ENCODE measurements around the gene ARHGAP18. TPM values are rescaled to one million over a fixed set of nuclear protein-coding genes. Genes with fewer than 3 reads are reported as not detected.

The ARHGAP18 gene
- total and polyA plus RNA-seq, 4 donors, result 1.6 to 8.0 (median 3.0) TPM

- no peak for DNase-seq (ENCODE audit: low spot score)
- Histone ChIP-seq H3K4me3 (ENCODE audit: low read depth in 1 of 3, low read length in 3 of 3) (no peak overlapping the region), H3K9ac (ENCODE audit: low read depth in 1 of 2, low read length in 2 of 2) (no peak overlapping the region), H3K27me3 (ENCODE audit: control insufficient read depth in 4 of 4, insufficient read depth in 4 of 4, low read length in 3 of 4) (no peaks in the 10 kb centered on the region), H3K9me3 (ENCODE audit: control insufficient read depth in 4 of 4, low read length in 3 of 4) (no peaks in the 10 kb centered on the region), H3K27ac (ENCODE audit: low read depth in 1 of 2, low read length in 2 of 2) (peak overlapping the region; percentile 16 to 28), H3K36me3 (ENCODE audit: control insufficient read depth in 4 of 4, insufficient read depth in 3 of 4, low read depth in 1 of 4, low read length in 3 of 4) (no peaks in the 10 kb centered on the region), H3K4me1 (ENCODE audit: control insufficient read depth in 4 of 4, insufficient read depth in 4 of 4, low read length in 3 of 4) (no peaks in the 10 kb centered on the region)
- TF ChIP-seq HNF4A (conservative IDR thresholded peaks at IDR 0.05), result no peak
- TF ChIP-seq MAX (IDR thresholded peaks at IDR 0.05), result no peak
- WGBS, result 87% methylated on average over 2 of the region's 2 CpGs
Observed at GRCh38 chr6:129672341-129672682, 37.7 kb downstream of the ARHGAP18 start.

- Histone ChIP-seq H3K27ac (ENCODE audit: low read depth in 1 of 2, low read length in 2 of 2) (peak overlapping the region; percentile 16 to 28), H3K4me1 (ENCODE audit: control insufficient read depth in 4 of 4, insufficient read depth in 4 of 4, low read length in 3 of 4) (no peaks in the 10 kb centered on the region), H3K9me3 (ENCODE audit: control insufficient read depth in 4 of 4, low read length in 3 of 4) (no peaks in the 10 kb centered on the region), H3K9ac (ENCODE audit: low read depth in 1 of 2, low read length in 2 of 2) (no peak overlapping the region), H3K4me3 (ENCODE audit: low read depth in 1 of 3, low read length in 3 of 3) (no peak overlapping the region), H3K27me3 (ENCODE audit: control insufficient read depth in 4 of 4, insufficient read depth in 4 of 4, low read length in 3 of 4) (no peaks in the 10 kb centered on the region), H3K36me3 (ENCODE audit: control insufficient read depth in 4 of 4, insufficient read depth in 3 of 4, low read depth in 1 of 4, low read length in 3 of 4) (no peaks in the 10 kb centered on the region)
- 80% methylated on average over 10 of the region's 10 CpGs for WGBS
- TF ChIP-seq RXRA (IDR thresholded peaks at IDR 0.05), result peak in 1 of 2 donors; percentile 28
- peak; percentile 48 to 68 for TF ChIP-seq RAD21 (IDR thresholded peaks at IDR 0.05)
- TF ChIP-seq ATF3 (IDR thresholded peaks at IDR 0.05), result no peak
- peak; percentile 28 for TF ChIP-seq YY1 (IDR thresholded peaks at IDR 0.05)
- DNase-seq (ENCODE audit: low spot score), result no peak
Observed at GRCh38 chr6:129671442-129672340, 38.3 kb downstream of the ARHGAP18 start.

GRCh38 chr6:129670634-129671033, 39.3 kb downstream of the ARHGAP18 start:
- Histone ChIP-seq H3K27me3 (ENCODE audit: control insufficient read depth in 4 of 4, insufficient read depth in 4 of 4, low read length in 3 of 4) (no peaks in the 10 kb centered on the region), H3K27ac (ENCODE audit: low read depth in 1 of 2, low read length in 2 of 2) (no peak overlapping the region), H3K4me3 (ENCODE audit: low read depth in 1 of 3, low read length in 3 of 3) (no peak overlapping the region), H3K4me1 (ENCODE audit: control insufficient read depth in 4 of 4, insufficient read depth in 4 of 4, low read length in 3 of 4) (peaks cover 0 to 1% (median 0%) of the 10 kb centered on the region in 4 donors), H3K36me3 (ENCODE audit: control insufficient read depth in 4 of 4, insufficient read depth in 3 of 4, low read depth in 1 of 4, low read length in 3 of 4) (no peaks in the 10 kb centered on the region), H3K9ac (ENCODE audit: low read depth in 1 of 2, low read length in 2 of 2) (no peak overlapping the region), H3K9me3 (ENCODE audit: control insufficient read depth in 4 of 4, low read length in 3 of 4) (no peaks in the 10 kb centered on the region)
- WGBS, result 93% methylated on average over 3 of the region's 3 CpGs
- no peak for TF ChIP-seq ZBTB33 (IDR thresholded peaks at IDR 0.05)
- TF ChIP-seq ATF3 (IDR thresholded peaks at IDR 0.05), result no peak
- TF ChIP-seq FOXA1 (IDR thresholded peaks at IDR 0.05), result no peak
- no peak for TF ChIP-seq JUND (IDR thresholded peaks at IDR 0.05)
- DNase-seq (ENCODE audit: low spot score), result no peak

- TF ChIP-seq CTCF (IDR thresholded peaks at IDR 0.05; ENCODE audit: low read depth, low read length, missing input control) (no peak), RAD21 (IDR thresholded peaks at IDR 0.05) (peak in 1 of 2 donors; percentile 4), MAX (IDR thresholded peaks at IDR 0.05) (no peak), RXRA (IDR thresholded peaks at IDR 0.05) (no peak)
- H3K36me3 ChIP-seq (ENCODE audit: control insufficient read depth in 4 of 4, insufficient read depth in 3 of 4, low read depth in 1 of 4, low read length in 3 of 4), result no peaks in the 10 kb centered on the region
- H3K4me1 ChIP-seq (ENCODE audit: control insufficient read depth in 4 of 4, insufficient read depth in 4 of 4, low read length in 3 of 4), result peaks cover 0 to 4% (median 0%) of the 10 kb centered on the region in 4 donors
- no peaks in the 10 kb centered on the region for H3K27me3 ChIP-seq (ENCODE audit: control insufficient read depth in 4 of 4, insufficient read depth in 4 of 4, low read length in 3 of 4)
- no peaks in the 10 kb centered on the region for H3K9me3 ChIP-seq (ENCODE audit: control insufficient read depth in 4 of 4, low read length in 3 of 4)
- no peak overlapping the region for H3K4me3 ChIP-seq (ENCODE audit: low read depth in 1 of 3, low read length in 3 of 3)
- DNase-seq (ENCODE audit: low spot score), result no peak
- no peak overlapping the region for H3K27ac ChIP-seq (ENCODE audit: low read depth in 1 of 2, low read length in 2 of 2)
- H3K9ac ChIP-seq (ENCODE audit: low read depth in 1 of 2, low read length in 2 of 2), result no peak overlapping the region
Observed at GRCh38 chr6:129667621-129668020, 42.4 kb downstream of the ARHGAP18 start.

All from liver (tissue), 9 donors.